Activated CD4-positive, CD25-positive, alpha-beta regulatory T cell treated with anti-CD3 and anti-CD28 coated beads, Interleukin-2, amount 50 U/mL, for 16 hours (primary cell): ENCODE measurements around the gene MAP1LC3B.
"Not testable (repeated sequence)": the region's sequence is repeated elsewhere in the genome, so short reads cannot be mapped to it uniquely, and the experiment has no call there.

Source experiments
- DNase-seq: peaks from one replicate; pipeline ENCODE4 v3.0.0-alpha.2; 2020; ENCODE audit warnings: low read depth, low spot score

Gene MAP1LC3B

DNA sequence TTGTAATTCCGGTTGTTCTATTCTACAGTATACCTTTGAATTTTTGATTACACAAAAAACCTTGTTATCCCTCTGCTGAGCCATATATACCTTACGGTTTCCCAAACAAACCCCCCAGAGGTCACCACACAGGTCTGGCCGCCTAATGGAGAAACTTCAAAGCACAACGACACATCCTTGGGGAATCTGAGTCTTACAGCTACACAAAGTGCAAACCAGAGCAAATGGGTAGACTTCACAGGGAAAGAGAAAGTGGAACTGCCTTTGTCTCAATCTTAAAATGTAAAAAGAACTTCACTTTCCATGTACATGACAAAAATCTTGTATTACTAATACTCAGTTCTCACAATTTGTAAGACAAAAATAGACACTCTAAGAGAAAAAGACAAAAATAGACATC is 11.3 kb upstream of the MAP1LC3B start:
- no peak for DNase-seq

DNA sequence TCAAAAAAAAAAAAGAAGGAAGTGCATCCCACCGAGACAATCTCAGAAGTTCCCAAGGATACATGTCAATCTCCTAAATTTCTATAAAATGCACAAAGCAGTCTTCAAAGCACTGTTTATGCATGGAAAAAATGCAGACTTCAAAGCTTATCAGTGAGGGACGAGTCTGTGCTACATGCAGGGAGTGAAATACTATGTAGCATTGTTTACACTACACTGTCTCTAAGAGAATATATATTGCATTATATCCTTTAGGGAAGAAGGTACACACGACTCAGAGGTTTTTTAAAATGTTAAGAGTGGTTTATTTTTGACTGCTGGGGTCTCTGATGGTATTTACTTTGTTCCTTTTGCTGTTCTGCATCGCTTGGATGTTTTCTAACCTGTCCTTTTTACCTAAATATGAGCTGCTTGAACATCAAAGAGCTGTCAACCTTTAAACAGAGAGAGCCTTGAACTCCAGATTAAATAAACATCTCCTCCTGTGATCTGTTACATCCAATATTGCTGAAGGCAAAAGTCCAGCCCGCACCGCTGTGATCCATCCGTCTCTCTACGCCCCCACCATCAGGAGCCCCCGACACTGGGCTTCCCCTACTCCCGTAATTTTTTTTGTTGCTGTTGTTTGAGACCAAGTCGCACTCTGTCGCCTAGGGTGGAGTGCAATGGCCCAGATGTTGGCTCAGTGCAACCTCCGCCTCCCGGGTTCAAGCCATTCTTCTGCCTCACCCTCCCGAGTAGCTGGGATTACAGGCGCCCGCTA is 9.9 kb upstream of the MAP1LC3B start:
- DNase-seq: no peak

DNA sequence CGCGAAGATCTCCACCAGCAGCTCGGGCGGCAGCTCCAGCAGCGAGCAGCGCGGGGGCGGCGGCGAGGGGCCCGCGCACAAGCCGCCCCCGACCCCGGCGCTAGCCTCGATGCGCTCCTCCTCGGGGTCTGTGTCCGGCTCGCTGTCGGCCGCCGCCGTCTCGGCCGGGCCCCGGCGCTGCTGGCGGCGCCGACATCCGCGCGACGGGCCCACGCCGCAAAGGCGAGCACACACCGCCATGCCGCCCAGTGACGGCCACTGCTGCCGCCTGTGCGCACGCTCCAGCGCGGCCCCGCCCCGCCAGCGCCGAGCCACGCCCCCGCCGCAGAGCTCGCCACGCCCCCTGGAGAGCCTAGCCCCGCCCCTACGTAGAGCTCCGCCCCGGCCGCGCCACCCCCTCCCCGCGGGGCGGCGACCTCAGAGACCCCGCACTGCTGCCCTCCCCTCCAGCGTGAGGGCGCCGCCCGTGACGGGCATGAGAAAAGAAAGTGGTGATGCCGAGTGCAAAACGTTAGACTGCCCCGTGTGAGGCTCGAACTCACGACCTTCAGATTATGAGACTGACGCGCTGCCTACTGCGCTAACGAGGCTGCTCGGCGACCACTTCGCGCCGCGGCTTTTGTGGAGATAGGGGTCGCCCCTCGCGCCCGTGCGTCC is 8.5 kb upstream of the MAP1LC3B start, which contains the start of gene FBXO31:
TSS of gene FBXO31 (minus strand) at position 272 of the 657 bp plus-strand sequence. CDS start at position 240, 32 bp downstream.
- DNase-seq: peak; percentile 76

DNA sequence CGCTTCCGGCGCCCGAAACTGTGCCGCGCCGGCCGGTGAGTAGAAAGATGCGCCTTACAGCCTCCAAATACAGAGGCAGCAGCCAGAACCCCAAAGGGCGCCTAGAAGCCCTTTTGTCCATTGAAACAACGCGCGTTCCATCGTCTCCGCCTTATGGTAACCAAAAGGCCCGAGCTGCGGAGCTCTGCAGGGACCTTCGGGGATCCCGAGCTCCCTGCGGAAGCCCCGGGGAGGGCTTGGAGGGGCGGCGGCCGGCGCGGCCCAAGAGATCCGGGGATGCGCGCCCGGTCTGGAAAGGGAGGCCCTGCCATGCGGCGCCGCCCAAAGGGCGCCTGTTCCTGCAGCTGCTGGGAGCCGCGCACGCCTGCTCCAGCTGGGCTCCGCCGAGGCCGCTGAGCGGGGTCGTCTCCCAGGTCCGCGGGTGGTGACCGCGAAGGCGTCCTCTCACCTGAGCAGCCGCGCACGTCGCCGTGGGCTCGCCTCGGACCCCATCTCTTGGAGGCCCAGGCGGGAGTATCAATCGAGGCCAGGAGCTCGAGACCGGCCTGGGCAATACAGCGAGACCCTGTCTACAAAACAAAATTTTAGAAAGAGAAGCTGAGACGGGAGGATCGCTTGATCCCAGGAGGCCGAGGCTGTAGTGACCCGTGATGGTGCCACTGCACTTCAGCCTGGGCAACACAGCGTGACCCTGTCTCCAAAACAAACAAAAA is 7.8 kb upstream of the MAP1LC3B start:
- no peak for DNase-seq

DNA sequence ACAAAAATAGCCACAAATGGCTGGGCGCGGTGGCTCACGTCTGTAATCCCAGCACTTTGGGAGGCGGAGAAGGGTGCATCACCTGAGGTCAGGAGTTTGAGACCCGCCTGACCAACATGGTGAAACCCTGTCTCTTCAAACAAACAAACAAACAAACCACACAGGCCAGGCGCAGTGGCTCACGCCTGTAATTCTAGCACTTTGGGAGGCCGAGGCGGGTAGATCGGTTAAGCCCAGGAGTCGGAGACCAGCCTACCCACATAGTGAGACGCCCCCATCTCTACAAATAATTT is 7.3 kb upstream of the MAP1LC3B start:
- not testable (repeated sequence) for DNase-seq

DNA sequence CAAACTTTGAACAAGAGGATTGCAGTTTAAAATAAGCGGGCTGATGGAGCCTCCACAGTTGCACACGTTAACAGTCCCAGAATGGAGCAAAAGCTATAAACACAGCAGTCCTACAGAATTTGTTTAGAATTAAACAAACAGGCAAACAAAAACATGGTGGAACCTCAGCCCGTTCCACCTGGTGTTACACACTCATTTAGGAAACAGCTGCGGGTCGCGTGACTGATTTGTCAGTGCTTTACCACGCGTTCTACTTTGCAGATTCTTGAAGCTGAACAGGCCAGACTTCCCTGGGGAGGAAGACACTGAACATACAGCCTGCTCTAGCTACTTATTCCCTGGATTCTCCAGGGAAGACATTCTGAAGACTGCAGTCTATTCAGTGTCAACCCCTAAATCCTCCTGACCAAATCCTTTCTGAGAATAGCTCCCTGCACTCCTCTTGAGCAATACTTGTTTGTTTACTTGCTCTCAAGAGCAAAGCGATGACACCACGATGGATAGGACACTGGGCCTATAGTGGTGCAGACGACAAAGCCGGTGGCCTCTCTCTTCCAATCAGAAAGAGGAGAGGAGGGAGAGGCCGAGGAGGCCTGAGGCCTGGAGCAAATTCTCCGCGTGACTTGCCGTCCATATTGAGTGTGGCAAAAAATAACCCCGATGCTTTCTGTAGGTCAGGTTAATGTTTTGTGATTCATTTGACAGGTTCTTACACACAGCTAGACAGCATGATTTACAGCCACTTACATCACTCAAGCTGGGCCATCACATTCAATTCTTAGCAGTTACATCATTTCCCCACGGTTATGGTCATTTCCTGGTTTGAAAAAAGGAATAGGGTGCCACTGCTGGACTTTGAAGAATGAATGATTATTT is 4.0 kb upstream of the MAP1LC3B start:
- peak; percentile 78 for DNase-seq

DNA sequence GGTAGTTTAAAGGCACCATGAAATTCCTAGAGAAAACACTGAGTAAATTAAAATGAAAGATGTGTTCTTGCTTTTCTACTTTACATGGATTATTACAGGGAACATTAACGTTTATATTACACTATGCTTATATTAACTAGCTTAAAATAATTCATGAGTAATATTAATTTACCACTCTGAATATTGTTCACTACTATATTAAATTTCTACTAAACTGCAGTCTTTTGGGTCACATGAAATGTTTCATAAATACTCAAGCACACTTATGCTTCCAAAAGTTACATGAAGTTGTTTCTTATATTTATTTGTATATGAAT is 3.4 kb upstream of the MAP1LC3B start:
- DNase-seq: no peak

DNA sequence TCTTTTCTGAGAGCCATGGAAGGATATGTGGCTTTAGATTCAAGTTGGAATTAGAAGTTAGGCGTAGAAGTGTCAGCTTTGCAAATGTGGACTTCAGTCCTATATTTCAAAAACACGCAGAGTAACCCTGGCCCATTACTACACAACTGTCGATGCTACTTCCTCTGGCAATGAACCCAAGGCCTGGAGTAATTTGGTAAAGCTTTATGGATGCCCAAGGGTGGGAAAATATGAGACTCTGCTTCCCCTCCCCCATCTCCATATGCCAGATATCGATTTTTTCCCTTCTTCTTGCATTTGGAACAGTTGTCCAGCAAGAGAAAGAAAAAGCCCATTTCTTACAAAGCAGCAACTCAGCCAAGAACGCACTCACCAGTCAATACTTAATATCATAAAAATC is 2.9 kb upstream of the MAP1LC3B start:
- no peak for DNase-seq

DNA sequence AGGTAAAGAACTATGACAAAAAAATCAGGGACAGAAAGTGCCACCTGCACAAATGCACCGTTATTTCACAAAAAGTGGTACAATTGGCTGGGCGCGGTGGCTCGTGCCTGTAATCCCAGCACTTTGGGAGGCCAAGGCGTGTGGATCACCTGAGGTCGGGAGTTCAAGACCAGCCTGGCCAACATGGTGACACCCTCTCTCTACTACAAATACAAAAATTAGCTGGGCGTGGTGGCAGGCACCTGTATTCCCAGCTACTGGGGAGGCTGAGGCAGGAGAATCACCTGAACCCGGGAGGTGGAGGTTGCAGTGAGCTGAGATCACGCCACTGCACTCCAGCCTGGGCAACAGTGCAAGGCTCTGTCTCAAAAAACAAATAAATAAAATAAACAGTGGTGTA is 2.2 kb upstream of the MAP1LC3B start:
- not testable (repeated sequence) for DNase-seq

DNA sequence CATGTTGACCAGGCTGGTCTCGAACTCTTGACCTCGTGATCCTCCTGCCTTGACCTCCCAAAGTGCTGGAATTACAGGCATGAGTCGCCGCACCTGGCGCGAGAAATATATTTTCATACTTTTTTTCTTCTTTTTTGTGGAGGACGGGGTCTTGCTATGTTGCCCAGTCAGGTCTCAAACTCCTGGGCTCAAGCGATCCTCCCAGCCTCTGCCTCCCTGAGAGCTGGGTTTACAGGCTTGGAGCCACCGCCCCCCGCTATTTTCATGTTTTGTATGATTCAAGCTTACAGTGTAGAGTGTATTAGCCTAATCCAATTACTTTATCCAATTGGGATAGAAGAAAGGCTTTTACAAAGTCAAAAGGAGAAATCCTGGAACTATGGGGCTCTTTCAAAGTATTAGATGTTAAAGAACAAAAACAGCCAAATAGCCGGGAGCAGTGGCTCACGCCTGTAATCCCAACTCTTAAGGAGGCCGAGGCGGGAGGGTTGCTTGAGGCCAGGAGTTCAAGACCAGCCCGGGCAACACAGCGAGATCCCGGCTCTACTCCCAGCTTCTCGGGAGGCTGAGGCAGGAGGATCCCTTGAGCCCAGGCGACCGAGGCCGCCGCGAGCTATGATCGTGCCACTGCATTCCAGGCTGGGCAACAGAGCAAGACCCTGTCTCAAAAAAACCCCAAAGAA is 1.4 kb upstream of the MAP1LC3B start:
- DNase-seq: no peak

DNA sequence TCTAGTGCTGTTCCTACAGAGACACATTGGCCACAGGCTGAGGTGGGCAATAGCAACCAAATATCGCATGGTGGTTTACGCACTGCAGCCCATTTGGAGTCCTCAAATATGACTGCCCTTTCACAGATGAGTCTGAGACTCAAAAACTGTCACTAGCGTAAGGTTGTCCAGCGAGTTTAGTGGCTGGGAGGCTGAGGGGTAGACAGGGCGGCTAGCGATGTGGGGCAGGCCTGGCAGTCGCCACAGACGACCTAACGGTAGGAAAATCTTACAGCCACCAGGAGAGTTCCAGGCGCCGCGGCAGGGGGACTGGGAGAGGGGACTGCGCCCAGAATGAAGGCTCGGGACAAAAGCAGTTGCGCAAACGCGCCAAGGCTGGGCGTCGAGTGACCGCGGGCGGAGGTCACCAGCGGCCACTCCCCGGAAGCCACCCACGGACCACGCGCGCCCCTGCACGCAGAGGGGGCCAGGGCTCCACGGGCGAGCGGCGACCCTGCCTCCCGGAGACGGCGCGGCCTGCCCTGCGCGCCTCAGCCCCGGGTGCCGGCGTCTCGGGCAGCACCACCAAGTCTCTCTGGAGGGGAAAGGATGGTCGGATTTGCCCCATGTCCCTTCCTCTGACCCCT is 699 bp upstream of the MAP1LC3B start:
- no peak for DNase-seq

DNA sequence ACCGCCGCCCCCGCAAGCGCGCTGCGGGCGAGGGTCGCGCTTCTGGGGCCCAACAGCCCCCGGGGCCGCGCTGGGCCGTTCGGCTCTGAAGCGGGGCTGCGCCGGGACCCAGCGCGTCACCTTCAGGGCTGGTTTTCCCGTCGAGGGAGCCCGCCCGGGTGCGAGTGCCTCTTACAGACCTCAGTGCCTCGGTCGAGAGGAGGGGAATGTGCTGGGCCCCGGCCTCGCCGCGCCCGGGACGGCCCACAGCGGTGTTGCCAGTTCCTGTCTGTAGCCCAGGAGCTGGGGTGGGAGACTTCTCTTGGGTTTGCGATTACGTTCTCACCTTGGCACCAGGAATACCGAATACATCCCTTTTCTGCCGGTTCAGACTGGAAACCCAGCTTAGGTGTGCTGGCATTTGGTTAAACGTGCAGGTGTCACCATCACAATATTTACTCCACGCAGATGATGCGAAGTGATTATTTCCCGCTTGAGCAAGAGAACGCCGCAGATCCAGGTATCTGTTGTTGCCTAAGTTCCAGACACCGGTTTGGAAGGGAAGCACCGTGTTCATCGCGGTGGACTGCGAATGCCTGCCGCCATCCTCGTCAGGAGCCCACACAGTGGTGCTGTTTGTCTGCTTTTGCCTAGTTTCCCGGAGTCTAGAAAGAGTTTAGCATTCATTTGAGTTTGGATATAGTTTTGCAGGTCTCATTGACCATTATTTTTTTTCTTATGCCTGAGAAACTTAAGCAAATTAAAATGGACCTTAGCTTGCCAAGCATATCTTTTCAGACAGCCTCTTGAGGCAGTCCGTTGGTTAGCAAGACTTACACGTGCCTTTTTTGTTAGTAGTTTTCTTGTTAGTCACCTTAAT is 914 bp downstream of the MAP1LC3B start:
- no peak for DNase-seq

DNA sequence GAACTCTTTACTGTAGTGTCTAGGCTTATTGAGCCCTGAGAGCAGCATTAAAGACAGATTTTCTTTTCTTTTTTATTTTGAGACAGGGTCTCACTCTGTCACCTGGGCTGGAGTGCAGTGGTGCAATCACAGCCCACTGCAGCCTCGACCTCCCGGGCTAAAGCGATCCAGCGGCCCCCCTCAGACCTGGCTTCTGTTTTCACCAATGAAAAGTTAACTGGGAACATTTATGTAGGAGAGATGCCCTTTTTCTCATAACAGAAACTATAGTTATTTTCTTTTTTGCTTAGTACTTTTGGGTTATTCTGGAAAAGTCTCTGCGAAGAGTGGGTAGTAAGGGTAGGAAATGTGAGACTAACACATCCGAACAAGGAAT is 1.5 kb downstream of the MAP1LC3B start:
- DNase-seq: no peak

DNA sequence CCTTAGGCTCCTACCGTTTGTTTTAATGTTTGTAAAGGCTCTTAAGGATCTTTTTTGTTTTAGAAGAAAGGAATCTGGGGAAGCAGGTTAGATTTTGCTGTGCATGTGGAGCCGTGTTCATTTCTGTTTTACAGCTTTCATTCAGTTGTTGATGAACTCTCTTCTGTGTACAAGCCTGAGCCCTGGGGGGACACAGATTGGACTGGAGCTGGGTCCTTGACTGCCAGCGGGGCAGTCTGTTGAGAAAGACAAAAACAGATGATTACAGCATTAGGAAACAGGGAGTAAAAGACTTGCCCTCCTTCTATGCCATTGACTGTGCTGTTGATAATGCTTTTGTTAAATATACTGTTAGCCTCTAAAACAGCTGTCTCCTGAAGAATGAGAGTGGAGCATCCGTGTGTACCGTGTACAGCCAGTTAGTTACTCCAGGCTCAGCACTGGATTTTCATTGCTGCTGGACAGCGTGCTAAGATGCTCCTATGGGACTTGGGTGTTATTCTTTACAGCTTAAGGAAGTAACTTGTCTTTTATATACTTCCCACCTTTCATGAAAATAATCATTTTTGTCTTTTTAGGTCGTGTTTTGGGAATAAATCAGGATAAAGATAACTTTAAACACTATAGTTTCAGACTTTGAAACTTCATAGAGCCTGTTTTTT is 3.2 kb downstream of the MAP1LC3B start:
- DNase-seq: no peak

DNA sequence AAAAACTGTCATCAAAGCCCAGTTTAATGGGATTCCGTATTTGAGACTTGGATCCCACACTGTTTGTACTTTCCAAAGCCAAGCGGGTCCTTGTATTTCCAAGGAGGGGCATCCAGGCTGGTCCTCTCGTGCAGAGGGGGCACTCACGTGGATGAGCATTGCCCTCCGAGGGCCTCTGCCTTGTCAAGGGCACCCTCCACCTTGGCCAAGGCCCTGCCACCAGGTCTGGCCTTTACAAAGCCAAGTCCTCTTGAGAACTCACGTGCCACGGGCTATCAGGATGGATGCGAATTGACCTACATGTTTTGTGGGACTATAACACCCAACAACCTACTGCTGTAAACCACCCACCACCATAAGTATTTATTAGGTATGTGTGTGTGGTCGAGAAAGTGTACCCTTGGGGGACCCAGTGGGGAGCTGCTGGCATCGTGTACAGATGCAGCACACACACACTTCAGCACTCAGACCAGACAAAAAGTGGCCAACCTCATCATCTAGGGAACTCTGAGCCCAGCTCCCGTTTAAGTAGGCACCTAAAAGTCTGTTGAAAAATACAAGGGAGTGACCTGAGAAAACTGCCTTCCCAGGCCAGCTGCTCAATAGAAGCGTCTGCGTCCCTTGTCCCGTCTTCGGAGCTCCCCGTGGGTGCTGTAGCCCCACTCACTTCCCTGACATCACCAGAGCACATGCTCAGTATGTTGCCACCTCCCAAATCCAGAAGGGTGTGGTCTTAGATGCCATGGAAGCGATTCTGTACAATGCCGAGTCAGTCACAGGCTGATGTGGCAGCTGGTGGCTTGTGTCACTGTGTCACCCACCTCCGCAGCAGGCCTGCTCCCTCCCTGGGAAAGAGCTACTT is 12.9 kb downstream of the MAP1LC3B start:
- DNase-seq: no peak

DNA sequence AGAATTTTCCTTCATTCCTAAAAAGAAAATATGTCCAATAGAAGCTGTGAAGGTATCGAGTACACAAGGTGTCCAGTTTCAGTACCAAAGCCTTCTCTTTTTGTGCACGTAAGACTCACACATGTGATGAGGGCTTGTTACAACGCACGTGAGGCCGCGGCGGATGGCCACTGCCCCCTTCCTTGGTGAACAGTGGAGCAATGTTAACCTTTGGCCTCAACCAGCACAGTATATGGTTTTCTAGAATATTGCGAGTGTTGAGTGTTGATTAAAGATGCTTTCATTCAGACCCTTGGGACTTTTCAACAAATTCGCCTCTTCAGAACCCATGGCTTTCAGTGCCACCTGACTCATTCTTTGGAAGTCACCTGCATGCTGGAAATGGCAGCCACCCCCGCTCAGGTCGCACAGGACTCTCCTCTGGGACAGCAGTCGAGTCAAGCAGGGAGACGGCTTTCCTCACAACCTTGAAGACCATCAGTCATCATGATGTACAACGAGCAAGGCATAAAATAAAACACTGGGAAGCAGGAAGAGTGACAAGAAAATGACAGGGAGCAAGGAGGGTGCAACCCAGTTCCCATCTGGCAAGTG is 14.5 kb downstream of the MAP1LC3B start:
- DNase-seq: no peak

DNA sequence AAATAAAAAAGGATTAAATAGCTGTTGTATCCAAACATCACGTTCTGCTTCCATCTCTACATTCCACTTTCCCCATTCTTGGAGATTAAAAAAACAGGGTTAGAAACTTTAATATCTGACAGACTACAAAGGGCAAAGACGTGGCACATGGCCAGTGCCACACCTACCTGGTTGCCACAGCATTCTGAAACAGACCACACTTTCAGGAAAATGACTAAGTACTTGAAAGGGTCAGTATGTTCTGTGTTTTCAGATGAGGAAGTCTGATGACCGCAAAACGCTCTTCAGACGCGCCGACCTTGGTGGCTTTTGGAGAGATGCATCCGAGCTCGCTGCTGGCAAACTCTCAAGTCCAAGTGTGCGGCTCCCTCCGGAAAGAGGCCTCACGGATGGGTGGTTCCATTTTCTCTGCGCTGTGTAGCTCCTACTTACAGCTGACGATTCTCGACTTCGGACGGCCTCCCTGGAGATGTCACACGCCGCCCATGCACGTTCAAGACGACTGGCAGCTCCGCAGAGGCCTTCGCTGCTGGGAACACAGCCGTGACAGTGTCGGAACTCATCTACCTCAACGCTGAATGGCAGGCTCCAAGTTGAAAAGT is 15.5 kb downstream of the MAP1LC3B start:
- DNase-seq: no peak

DNA sequence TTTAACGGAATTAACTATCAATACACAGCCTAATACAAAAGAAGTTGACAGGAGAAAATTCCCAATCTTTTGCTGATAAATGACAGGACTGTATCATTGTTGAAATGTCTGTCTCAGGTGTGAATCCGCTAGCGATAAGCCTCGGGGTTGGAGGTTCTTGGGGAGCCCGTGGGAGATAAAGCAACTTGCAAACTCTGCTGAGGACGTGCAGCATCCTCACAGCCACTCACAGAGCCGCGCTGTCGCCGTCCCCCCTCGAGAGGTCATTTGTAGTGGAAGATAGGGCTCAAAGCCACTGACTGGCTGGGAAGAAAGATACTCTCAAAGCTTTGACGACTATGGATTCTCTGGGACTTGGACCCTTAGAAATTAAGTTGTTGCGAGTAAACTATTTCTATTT is 17.0 kb downstream of the MAP1LC3B start:
- no peak for DNase-seq
